Mesendoderm (in vitro differentiated cells): Measurements from ENCODE around the gene PSMB4.
"Not testable (repeated sequence)": the region's sequence is repeated elsewhere in the genome, so short reads cannot be mapped to it uniquely, and the experiment has no call there.

ENCODE experiments used
- DNase-seq: peaks from one replicate; pipeline ENCODE4 v3.0.0; 2013
- H2AK5ac ChIP-seq: 2 replicates; pipeline ENCODE4 v1.6.1; 2013; ENCODE audit warnings: low read length, inconsistent platforms
- H2BK120ac ChIP-seq: 2 replicates; pipeline ENCODE4 v1.6.1; 2013; ENCODE audit warnings: low read depth, mild to moderate bottlenecking, low read length, moderate library complexity, mixed read lengths
- H2BK15ac ChIP-seq: replicated peaks from 2 replicates; pipeline ENCODE4 v1.6.1; 2013; ENCODE audit warnings: low read depth, mild to moderate bottlenecking, moderate library complexity
- H2BK5ac ChIP-seq: 2 replicates; pipeline ENCODE4 v1.6.1; 2013; ENCODE audit warnings: low read length, inconsistent platforms
- H3K18ac ChIP-seq: 2 replicates; pipeline ENCODE4 v1.6.1; 2013; ENCODE audit warnings: mild to moderate bottlenecking, low read length, mixed read lengths
- H3K23ac ChIP-seq: one replicate; pipeline ENCODE4 v1.6.1; 2013; ENCODE audit warnings: low read length
- H3K27ac ChIP-seq: 2 replicates; pipeline ENCODE4 v1.5.1; 2013; ENCODE audit warnings: low read depth, mild to moderate bottlenecking, inconsistent platforms, low read length, moderate library complexity
- H3K27me3 ChIP-seq: 2 replicates; pipeline ENCODE4 v1.6.1; 2013; ENCODE audit warnings: low read length, control low read depth, mild to moderate bottlenecking, inconsistent platforms; ENCODE audit not compliant: insufficient read depth, poor library complexity
- H3K36me3 ChIP-seq: 2 replicates; pipeline ENCODE4 v1.6.1; 2013; ENCODE audit warnings: low read length, inconsistent platforms; ENCODE audit not compliant: control insufficient read depth, insufficient read depth
- H3K4ac ChIP-seq: one replicate; pipeline ENCODE4 v1.6.1; 2013; ENCODE audit warnings: low read depth, mild to moderate bottlenecking, low read length, moderate library complexity
- H3K4me1 ChIP-seq: 2 replicates; pipeline ENCODE4 v1.6.1; 2013; ENCODE audit warnings: low read depth, low read length, inconsistent platforms; ENCODE audit not compliant: control insufficient read depth
- H3K4me2 ChIP-seq: 2 replicates; pipeline ENCODE4 v1.6.1; 2013; ENCODE audit warnings: low read length
- H3K4me3 ChIP-seq: 2 replicates; pipeline ENCODE4 v1.5.1; 2013; ENCODE audit warnings: mild to moderate bottlenecking, low read length
- H3K56ac ChIP-seq: one replicate; pipeline ENCODE4 v1.6.1; 2013; ENCODE audit warnings: low read length
- H3K79me1 ChIP-seq: 2 replicates; pipeline ENCODE4 v1.6.1; 2013; ENCODE audit warnings: low read length, inconsistent platforms
- H3K79me2 ChIP-seq: 2 replicates; pipeline ENCODE4 v1.6.1; 2013; ENCODE audit warnings: mild to moderate bottlenecking, low read length; ENCODE audit not compliant: control insufficient read depth, insufficient read depth
- H3K9ac ChIP-seq: 2 replicates; pipeline ENCODE4 v1.6.1; 2013; ENCODE audit warnings: low read length, inconsistent platforms
- H4K5ac ChIP-seq: one replicate; pipeline ENCODE4 v1.6.1; 2013; ENCODE audit warnings: low read length
- H4K8ac ChIP-seq: one replicate; pipeline ENCODE4 v1.6.1; 2013; ENCODE audit warnings: low read depth, mild to moderate bottlenecking, control low read depth, low read length, moderate library complexity
- WGBS: extraction: QIAGEN DNeasy Blood & Tissue Kit; methylation state at CpG from one replicate; pipeline ENCODE4 v1.1.7; 2013; ENCODE audit warnings: low lambda C conversion rate, missing lambda C conversion rate; ENCODE audit not compliant: insufficient coverage; ENCODE audit errors: extremely low coverage; 5-methylcytosine and 5-hydroxymethylcytosine counted together

The PSMB4 gene

DNA sequence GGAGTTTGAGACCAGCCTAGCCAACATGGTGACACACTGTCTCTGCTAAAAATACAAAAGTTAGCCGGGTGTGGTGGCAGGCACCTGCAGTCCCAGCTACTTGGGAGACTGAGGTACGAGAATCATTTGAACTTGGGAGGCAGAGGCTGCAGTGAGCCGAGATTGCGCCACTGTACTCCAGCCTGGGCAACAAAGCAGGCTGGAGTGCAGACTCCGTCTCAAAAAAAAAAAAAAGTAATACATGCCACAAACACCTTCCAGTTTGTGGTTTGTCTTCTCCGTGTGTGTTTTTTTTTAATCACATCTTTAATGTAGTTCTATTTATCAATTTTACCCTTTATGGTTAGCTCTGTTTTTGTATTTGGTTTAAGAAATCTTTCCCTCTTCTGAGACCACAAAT lies 37.6 kb downstream of the PSMB4 start:
- H3K9ac ChIP-seq = no peak overlapping the region
- H3K36me3 ChIP-seq = peaks cover 2% of the 10 kb centered on the region
- H2BK120ac ChIP-seq = no peak overlapping the region
- H4K5ac ChIP-seq = no peak overlapping the region
- no peaks in the 10 kb centered on the region for H3K4me1 ChIP-seq
- H3K27ac ChIP-seq = no peak overlapping the region
- H2AK5ac ChIP-seq = no peak overlapping the region
- no CpG with 5 or more reads among the region's 6 CpGs for WGBS
- H3K56ac ChIP-seq = no peak overlapping the region
- peaks cover 8% of the 10 kb centered on the region for H3K79me1 ChIP-seq
- H4K8ac ChIP-seq = no peak overlapping the region
- H3K18ac ChIP-seq = no peak overlapping the region
- no peak overlapping the region for H3K4ac ChIP-seq
- no peak overlapping the region for H3K4me2 ChIP-seq
- H3K27me3 ChIP-seq = no peaks in the 10 kb centered on the region
- no peak overlapping the region for H3K23ac ChIP-seq
- no peak overlapping the region for H3K4me3 ChIP-seq
- peaks cover 46% of the 10 kb centered on the region for H3K79me2 ChIP-seq
- DNase-seq = no peak
- H2BK5ac ChIP-seq = no peak overlapping the region
- no peak overlapping the region for H2BK15ac ChIP-seq

DNA sequence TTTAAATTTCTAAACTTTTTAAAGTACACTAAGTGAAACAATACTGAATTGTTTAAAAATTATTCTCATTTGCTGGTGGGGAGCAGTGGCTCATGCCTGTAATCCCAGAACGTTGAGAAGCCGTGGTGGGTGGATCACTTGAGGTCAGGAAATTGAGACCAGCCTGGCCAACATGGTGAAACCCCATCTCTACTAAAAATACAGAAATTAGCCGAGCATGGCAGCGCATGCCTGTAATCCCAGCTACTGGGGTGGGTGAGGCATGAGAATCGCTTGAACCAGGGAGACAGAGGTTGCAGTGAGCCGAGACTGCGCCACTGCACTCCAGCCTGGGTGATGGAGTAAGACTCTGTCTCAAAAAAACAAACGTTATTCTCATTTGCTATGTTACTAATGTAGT lies 38.0 kb downstream of the PSMB4 start:
- H3K56ac ChIP-seq, H4K8ac ChIP-seq, H3K23ac ChIP-seq, H2BK15ac ChIP-seq, H3K18ac ChIP-seq, H2BK5ac ChIP-seq, H3K9ac ChIP-seq, H2BK120ac ChIP-seq, H3K4me3 ChIP-seq, H3K27me3 ChIP-seq, DNase-seq, H3K4me2 ChIP-seq, H3K4ac ChIP-seq, H3K4me1 ChIP-seq, H2AK5ac ChIP-seq, H3K27ac ChIP-seq, H4K5ac ChIP-seq, H3K36me3 ChIP-seq, H3K79me1 ChIP-seq: not testable (repeated sequence)
- H3K79me2 ChIP-seq = peaks cover 48% of the 10 kb centered on the region
- no CpG with 5 or more reads among the region's 8 CpGs for WGBS

GRCh38 chr1:151443846-151444782 lies 44.7 kb downstream of the PSMB4 start:
- no peak overlapping the region for H4K8ac ChIP-seq
- H2BK15ac ChIP-seq = no peak overlapping the region
- no peak overlapping the region for H3K4me3 ChIP-seq
- peaks cover 2% of the 10 kb centered on the region for H3K36me3 ChIP-seq
- H3K27me3 ChIP-seq = no peaks in the 10 kb centered on the region
- H3K4me1 ChIP-seq = no peaks in the 10 kb centered on the region
- H2AK5ac ChIP-seq = no peak overlapping the region
- no peak overlapping the region for H3K4ac ChIP-seq
- WGBS = no CpG with 5 or more reads among the region's 4 CpGs
- H3K4me2 ChIP-seq = no peak overlapping the region
- H3K9ac ChIP-seq = no peak overlapping the region
- H2BK5ac ChIP-seq = no peak overlapping the region
- peaks cover 58% of the 10 kb centered on the region for H3K79me2 ChIP-seq
- H3K27ac ChIP-seq = no peak overlapping the region
- H3K18ac ChIP-seq = no peak overlapping the region
- H3K79me1 ChIP-seq = peaks cover 9% of the 10 kb centered on the region
- H4K5ac ChIP-seq = no peak overlapping the region
- no peak overlapping the region for H3K56ac ChIP-seq
- no peak overlapping the region for H3K23ac ChIP-seq
- peak; percentile 86 for DNase-seq
- no peak overlapping the region for H2BK120ac ChIP-seq

- H2BK120ac ChIP-seq = no peak overlapping the region
- no peak overlapping the region for H3K4me3 ChIP-seq
- no peak overlapping the region for H2BK15ac ChIP-seq
- H3K27me3 ChIP-seq = no peaks in the 10 kb centered on the region
- H3K23ac ChIP-seq = no peak overlapping the region
- H3K36me3 ChIP-seq = peaks cover 2% of the 10 kb centered on the region
- H3K9ac ChIP-seq = no peak overlapping the region
- no peak overlapping the region for H3K4ac ChIP-seq
- no peak overlapping the region for H3K27ac ChIP-seq
- H3K4me2 ChIP-seq = no peak overlapping the region
- H2BK5ac ChIP-seq = no peak overlapping the region
- DNase-seq = peak; percentile 13
- WGBS = no CpG with 5 or more reads among the region's 4 CpGs
- no peak overlapping the region for H4K5ac ChIP-seq
- H4K8ac ChIP-seq = no peak overlapping the region
- H3K4me1 ChIP-seq = no peaks in the 10 kb centered on the region
- no peak overlapping the region for H3K18ac ChIP-seq
- H3K79me1 ChIP-seq = peaks cover 8% of the 10 kb centered on the region
- H2AK5ac ChIP-seq = no peak overlapping the region
- no peak overlapping the region for H3K56ac ChIP-seq
- H3K79me2 ChIP-seq = peaks cover 59% of the 10 kb centered on the region
These were observed 45.4 kb downstream of the PSMB4 start for GRCh38 chr1:151444783-151445177.

DNA sequence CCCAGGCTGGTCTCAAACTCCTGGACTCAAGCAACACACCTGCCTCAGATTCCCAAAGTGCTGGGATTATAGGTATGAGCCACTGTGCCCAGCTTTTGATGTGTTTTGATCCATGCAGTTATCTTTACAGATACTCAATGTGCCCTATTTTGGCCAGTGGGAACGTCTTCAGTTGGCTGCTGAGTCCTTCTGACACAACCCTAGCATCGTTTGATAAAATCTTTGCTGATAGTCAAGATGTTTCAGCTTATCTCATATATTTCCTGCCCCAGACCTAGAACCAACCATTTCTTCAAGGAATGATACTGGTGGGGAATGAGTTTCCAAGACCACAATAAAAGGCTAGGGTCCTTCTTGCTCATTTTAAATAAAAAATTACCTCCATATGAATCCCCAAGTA lies 48.3 kb downstream of the PSMB4 start:
- Histone ChIP-seq H3K18ac (no peak overlapping the region), H2BK15ac (no peak overlapping the region), H3K36me3 (no peaks in the 10 kb centered on the region), H4K8ac (no peak overlapping the region), H3K27me3 (no peaks in the 10 kb centered on the region), H3K4me2 (no peak overlapping the region), H3K56ac (no peak overlapping the region), H2AK5ac (no peak overlapping the region), H2BK5ac (no peak overlapping the region), H3K79me2 (peaks cover 60% of the 10 kb centered on the region), H3K4me3 (no peak overlapping the region), H3K4me1 (no peaks in the 10 kb centered on the region), H3K4ac (no peak overlapping the region), H3K9ac (no peak overlapping the region), H3K23ac (no peak overlapping the region), H4K5ac (no peak overlapping the region), H2BK120ac (no peak overlapping the region), H3K27ac (no peak overlapping the region), H3K79me1 (peaks cover 3% of the 10 kb centered on the region)
- DNase-seq = no peak
- WGBS = no CpG with 5 or more reads among the region's 2 CpGs
